Measurements from ENCODE around the gene PDE6C. TPM values are rescaled to one million over a fixed set of nuclear protein-coding genes. Genes with fewer than 3 reads are reported as not detected.

Gene PDE6C
- total RNA-seq, 4 donors from 2014 or later: not detected

- Histone ChIP-seq H3K27ac (no peak overlapping the region), H3K36me3 (no peaks in the 10 kb centered on the region), H3K9me3 (no peaks in the 10 kb centered on the region), H3K4me1 (peaks cover 0 to 14% (median 0%) of the 10 kb centered on the region in 4 donors), H3K27me3 (no peaks in the 10 kb centered on the region), H3K4me3 (no peak overlapping the region)
- DNase-seq: no peak
- TF ChIP-seq POLR2A (IDR thresholded peaks at IDR 0.05): no peak
- no peak for TF ChIP-seq CTCF (IDR thresholded peaks at IDR 0.05)
Measured at GRCh38 chr10:93589648-93590562, 22.4 kb upstream of the PDE6C start.

- H3K27ac ChIP-seq: no peak overlapping the region
Measured at GRCh38 chr10:93590638-93591037, 21.7 kb upstream of the PDE6C start.

DNA sequence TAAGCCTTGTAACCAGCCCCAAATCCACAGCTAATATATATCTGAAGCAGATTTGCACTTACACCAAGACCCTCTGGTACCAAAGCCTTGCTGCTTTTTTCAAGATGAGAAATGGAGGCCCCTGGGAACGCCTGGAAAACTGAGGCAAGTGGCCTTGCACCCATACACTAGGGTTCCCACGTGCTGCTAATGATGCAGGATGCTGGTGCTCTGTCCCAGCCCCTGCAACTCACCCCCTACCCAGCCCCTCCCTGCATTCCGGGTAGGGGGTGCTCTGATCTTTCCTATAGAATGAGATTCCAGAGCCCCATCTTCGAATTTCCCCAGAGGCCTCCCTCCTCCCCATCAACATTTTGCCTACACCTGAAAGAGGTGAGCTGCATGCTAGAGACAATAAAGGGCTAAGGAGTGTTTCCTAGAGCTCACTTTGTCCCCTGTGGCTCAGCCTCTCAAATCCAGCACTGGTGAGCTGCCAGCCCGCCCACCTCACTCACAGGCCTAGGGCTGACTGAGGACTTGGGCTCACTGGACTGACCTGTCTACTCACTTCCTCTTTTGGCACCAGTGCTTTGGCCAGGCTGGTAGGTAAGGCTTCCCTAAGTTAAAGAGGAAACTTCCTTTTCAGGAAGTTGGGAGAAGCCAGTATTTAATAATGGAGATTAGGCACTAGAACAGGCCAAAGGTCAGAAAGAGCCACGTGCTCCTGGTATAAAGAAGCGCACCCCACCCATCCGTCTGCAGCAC lies 21.1 kb upstream of the PDE6C start:
- Histone ChIP-seq H3K4me1 (peaks cover 0 to 14% (median 0%) of the 10 kb centered on the region in 4 donors), H3K4me3 (no peak overlapping the region), H3K27me3 (no peaks in the 10 kb centered on the region), H3K36me3 (no peaks in the 10 kb centered on the region), H3K9me3 (no peaks in the 10 kb centered on the region), H3K27ac (peak overlapping the region in 1 of 4 donors; percentile 49)
- DNase-seq: peak in 1 of 3 donors; percentile 78
- TF ChIP-seq CTCF (IDR thresholded peaks at IDR 0.05) (no peak), POLR2A (IDR thresholded peaks at IDR 0.05) (no peak)

More at GRCh38 chr10:93590638-93591037, 21.7 kb upstream of the PDE6C start:
- DNase-seq: no peak
- Histone ChIP-seq H3K9me3 (no peaks in the 10 kb centered on the region), H3K4me3 (no peak overlapping the region), H3K36me3 (no peaks in the 10 kb centered on the region), H3K27me3 (no peaks in the 10 kb centered on the region), H3K4me1 (peaks cover 0 to 14% (median 0%) of the 10 kb centered on the region in 4 donors)
- TF ChIP-seq POLR2A (IDR thresholded peaks at IDR 0.05) (no peak), CTCF (IDR thresholded peaks at IDR 0.05) (no peak)

GRCh38 chr10:93593254-93593653 lies 19.1 kb upstream of the PDE6C start:
- Histone ChIP-seq H3K27me3 (no peaks in the 10 kb centered on the region), H3K4me1 (peaks cover 0 to 14% (median 0%) of the 10 kb centered on the region in 4 donors), H3K36me3 (no peaks in the 10 kb centered on the region), H3K4me3 (no peak overlapping the region), H3K27ac (no peak overlapping the region), H3K9me3 (no peaks in the 10 kb centered on the region)
- DNase-seq: no peak
- TF ChIP-seq POLR2A (IDR thresholded peaks at IDR 0.05) (no peak), CTCF (IDR thresholded peaks at IDR 0.05) (no peak)

DNA sequence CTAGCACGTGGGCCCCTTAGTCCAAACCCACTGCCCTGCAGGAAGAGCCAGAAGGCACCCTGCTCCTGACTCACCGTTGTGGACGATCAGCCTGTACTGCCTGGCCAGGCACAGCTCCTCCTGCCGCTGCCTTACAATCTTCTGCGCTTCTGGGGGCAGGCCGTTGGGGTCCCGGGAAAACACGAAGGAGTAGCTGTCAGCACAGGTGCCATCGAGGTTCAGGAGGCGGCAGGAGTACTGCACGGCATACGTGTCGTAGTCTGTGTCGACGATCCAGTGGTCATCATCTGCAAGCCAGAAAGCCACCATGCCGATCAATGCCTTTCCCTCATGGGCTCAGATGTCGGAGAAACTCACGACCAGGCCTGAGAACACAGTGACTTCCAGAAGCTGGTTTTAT lies 18.6 kb upstream of the PDE6C start:
- no peaks in the 10 kb centered on the region for H3K27me3 ChIP-seq
- no peak for DNase-seq
- TF ChIP-seq CTCF (IDR thresholded peaks at IDR 0.05) (no peak), POLR2A (IDR thresholded peaks at IDR 0.05) (no peak)

More for the DNA sequence above, 18.6 kb upstream of the PDE6C start:
- Histone ChIP-seq H3K4me3 (no peak overlapping the region), H3K36me3 (no peaks in the 10 kb centered on the region), H3K4me1 (peaks cover 0 to 14% (median 0%) of the 10 kb centered on the region in 4 donors), H3K9me3 (no peaks in the 10 kb centered on the region), H3K27ac (no peak overlapping the region)
